GM12865 (cell line): Measurements from ENCODE around the gene RSPH6A.

Experiments
- DNase-seq: peaks from one replicate; pipeline ENCODE4 v3.0.0; 2010; ENCODE audit warnings: low read depth
- H3K4me3 ChIP-seq: 2 replicates; pipeline ENCODE4 v1.5.1; 2011; ENCODE audit warnings: mild to moderate bottlenecking, low read depth, low read length, control low read depth
- TF ChIP-seq, protein P1 (sequence below): IDR thresholded peaks from 2 replicates; pipeline ENCODE4 v1.5.1; 2011; ENCODE audit warnings: low read length, control low read depth, low read depth, inconsistent platforms; ENCODE audit not compliant: insufficient read depth; ENCODE audit errors: missing control alignments

RSPH6A gene

DNA sequence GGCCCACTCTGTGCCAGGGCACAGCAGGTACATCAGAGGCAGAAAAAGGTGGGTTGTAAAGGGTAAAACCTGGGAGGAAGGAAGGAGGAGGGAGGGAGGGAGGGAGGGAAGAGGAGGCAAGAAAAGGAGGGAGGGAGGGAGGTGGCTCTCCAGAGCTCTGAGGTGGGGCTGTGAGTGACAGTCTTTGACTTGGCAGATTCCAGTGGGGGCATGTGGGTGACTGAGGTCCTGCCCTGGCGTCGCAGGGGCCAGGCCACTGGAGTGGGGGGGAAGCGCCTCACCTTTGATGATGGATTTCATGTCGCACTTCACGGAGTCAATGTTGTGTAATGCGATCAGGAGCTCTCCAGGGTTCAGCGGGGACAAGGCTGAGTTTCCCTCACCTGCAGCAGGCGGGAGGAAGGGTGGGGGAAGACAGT, 6.0 kb upstream of the RSPH6A start:
- DNase-seq, result no peak
- TF ChIP-seq, protein P1, sequence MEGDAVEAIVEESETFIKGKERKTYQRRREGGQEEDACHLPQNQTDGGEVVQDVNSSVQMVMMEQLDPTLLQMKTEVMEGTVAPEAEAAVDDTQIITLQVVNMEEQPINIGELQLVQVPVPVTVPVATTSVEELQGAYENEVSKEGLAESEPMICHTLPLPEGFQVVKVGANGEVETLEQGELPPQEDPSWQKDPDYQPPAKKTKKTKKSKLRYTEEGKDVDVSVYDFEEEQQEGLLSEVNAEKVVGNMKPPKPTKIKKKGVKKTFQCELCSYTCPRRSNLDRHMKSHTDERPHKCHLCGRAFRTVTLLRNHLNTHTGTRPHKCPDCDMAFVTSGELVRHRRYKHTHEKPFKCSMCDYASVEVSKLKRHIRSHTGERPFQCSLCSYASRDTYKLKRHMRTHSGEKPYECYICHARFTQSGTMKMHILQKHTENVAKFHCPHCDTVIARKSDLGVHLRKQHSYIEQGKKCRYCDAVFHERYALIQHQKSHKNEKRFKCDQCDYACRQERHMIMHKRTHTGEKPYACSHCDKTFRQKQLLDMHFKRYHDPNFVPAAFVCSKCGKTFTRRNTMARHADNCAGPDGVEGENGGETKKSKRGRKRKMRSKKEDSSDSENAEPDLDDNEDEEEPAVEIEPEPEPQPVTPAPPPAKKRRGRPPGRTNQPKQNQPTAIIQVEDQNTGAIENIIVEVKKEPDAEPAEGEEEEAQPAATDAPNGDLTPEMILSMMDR, result no peak
- no peak overlapping the region for H3K4me3 ChIP-seq

DNA sequence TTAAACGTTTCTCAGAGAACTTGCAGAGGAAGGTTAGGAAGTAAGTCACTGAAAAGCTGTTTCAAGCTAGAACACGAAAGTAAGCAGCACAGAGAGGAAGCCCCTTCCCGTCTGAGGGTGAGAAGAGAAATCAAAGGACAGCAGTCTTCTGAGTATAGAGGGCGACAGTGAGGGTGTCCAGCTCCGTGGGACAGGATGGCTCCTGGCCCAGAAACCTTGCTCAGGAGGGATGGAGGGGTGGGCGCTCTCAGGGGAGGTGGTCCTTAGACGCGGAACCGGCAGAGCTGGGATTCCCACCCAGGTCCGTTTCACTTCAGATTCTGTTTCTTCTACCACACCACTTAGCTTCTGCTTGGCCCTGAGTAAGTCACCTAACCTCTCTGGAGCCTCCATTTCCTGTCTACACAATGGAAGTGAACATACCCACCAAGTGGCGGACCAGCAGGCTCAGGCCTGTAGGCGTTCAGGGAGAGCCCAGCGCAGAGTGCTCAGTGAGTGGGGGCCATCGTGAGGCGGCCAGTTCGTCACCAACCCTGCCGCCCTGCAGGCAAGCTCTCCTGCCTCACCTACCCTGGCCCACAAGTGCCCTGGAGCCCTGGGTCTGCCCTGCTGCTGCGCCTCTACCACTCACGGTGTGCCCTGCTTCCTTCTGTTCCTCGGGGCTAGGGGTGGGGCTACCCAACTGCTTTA, 5.5 kb upstream of the RSPH6A start:
- DNase-seq, result no peak
- TF ChIP-seq, protein P1, result no peak
- no peak overlapping the region for H3K4me3 ChIP-seq

DNA sequence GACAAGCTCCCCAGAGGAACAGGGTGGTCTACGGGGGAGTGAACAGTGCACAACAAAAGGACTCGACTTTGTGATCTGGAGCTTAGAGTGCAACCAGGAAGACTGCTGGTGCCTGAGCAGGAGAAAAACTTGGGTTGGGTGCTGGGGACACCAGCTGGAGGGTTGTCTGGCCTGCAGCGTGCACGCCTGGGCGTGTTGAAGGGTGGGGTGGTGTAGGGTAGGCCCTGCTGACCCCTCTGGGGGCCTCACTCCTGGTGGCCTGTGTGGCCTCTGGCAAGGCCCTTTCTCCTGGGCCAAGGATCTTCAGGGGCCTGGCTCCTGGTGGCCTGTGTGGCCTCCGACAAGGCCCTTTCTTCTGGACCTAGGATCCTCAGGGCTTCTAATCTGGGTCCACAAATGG, 4.7 kb upstream of the RSPH6A start:
- TF ChIP-seq, protein P1, result no peak
- no peak for DNase-seq
- no peak overlapping the region for H3K4me3 ChIP-seq

DNA sequence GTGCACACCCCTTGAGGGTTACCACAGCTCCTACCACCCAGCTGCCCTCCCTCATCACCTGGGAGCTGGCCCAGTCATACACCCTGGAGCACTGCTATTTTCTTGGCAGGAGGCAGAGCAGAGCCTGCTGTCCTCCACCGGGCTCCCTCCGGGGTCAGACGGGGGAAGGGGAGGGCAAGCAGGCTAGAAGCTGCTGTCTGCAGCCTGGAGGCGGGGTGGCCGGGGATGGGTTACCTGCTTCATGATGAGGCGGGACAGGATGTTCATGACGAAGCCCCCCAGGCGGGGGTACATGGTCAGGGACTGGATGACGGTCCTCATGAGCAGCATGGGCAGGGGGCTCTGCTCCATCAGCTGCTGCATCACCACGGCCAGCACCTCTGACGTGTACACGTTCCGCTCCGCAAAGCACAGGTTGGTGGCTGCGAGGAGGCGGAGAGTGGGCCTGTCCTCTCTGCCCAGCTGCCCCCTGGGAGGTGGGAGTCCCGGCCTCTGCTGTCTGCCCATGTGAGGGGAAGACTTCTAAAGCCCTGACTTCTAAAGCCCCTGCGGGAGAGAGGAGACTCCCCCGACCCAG, 2.7 kb upstream of the RSPH6A start:
- no peak overlapping the region for H3K4me3 ChIP-seq
- no peak for DNase-seq
- TF ChIP-seq, protein P1, result no peak

DNA sequence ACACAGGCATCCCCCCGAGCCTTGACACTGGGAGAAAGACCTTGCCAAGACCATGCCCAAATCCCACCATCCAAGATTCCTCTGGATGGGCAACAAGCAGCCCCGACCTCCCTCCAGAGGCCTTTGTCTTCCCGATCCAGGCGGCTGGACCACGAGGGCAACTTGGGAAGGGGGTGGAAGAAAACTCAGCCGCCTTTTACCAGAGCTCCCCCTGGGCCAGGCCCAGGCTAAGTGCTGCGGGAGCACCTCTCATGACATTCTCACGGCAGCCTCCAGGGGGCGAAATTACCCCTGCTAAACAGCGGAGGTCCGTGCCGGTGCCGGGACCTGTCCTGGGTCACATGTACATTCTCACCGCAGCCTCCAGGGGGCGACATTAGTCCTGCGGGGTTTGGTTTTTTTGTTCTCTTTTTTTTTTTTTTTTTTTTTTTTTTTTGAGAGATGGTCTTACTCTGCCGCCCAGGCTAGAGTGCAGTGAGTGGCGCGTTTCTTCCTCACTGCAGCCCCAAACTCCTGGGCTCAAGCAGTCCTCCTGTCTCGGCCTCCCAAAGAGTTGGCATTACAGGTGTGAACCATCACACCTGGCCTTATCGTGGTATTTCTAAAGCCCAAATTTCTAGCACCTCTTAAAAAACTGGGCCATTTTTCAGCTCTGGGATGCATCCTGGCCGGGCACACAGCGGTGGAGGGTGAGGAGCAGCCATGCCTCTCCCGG, 2.1 kb upstream of the RSPH6A start:
- TF ChIP-seq, protein P1, result peak; percentile 94
- no peak overlapping the region for H3K4me3 ChIP-seq
- peak; percentile 97 for DNase-seq

DNA sequence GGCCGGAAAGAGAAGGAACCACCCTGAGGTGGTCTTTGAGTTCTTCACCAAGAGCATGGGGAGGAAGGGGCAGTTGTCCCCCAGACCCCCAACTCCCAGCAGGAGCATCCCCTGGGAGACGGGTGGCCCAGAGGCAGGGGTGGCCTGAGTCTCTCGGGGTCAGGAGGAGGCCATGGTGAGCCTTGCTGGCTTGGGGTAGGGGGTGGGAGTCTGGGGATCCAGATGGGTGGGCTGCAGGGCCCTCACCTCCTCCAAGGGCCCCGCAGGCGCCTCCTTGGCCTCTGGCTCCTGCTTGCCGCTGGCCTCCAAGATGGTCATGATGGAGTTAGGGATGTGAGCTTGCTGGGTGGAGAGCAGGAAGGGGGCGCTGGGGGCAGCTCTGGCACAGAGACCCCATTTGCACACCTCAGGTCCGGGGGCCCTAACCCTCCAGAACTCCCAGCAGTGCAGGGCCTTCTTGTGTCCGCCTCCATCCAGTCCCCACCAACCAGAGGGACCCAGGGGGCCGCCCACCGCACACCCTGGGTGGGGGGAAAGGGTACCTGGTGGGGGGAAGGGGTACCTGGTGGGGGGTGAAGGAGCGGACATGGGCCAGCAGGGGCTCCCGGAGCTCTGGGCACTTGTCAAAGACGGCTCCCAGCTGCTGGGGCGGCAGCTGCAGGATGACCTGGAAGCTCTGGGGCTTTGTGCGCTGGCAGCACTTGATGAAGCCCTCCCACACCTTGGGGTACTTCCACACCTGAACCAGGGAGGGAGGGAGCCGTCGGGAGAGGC, 1.3 kb upstream of the RSPH6A start:
- DNase-seq, result no peak
- H3K4me3 ChIP-seq, result no peak overlapping the region
- TF ChIP-seq, protein P1, result no peak
